Mesothelial cell of epicardium (in vitro differentiated cells): ENCODE results near the gene SYNPO2. TPM values are rescaled to one million over a fixed set of nuclear protein-coding genes. Genes with fewer than 3 reads are reported as not detected.

ENCODE experiments used
- DNase-seq, 2 experiments: peaks; one replicate each; pipeline ENCODE4 v3.0.0; 2021; ENCODE audit warnings: low spot score in 2 of 2; ENCODE audit not compliant: unreplicated experiment in 2 of 2
- H3K27ac Mint-ChIP-seq: 2 replicates; pipeline ENCODE4 v1.8.0; 2021; ENCODE audit warnings: mixed read lengths
- H3K27me3 Mint-ChIP-seq: 2 replicates; pipeline ENCODE4 v1.8.0; 2021; ENCODE audit warnings: low read depth, mixed read lengths
- H3K36me3 Mint-ChIP-seq: 2 replicates; pipeline ENCODE4 v1.8.0; 2021; ENCODE audit warnings: mixed read lengths
- H3K4me1 Mint-ChIP-seq: 2 replicates; pipeline ENCODE4 v1.8.0; 2021; ENCODE audit warnings: mixed read lengths
- H3K4me3 Mint-ChIP-seq: 2 replicates; pipeline ENCODE4 v1.8.0; 2021; ENCODE audit warnings: mild to moderate bottlenecking, moderate library complexity, mixed read lengths
- H3K9me3 Mint-ChIP-seq: 2 replicates; pipeline ENCODE4 v1.8.0; 2021; ENCODE audit warnings: mixed read lengths
- CTCF ChIP-seq: fragments of 200-600 bp; sonication (generic); IDR thresholded peaks from one replicate; pipeline ENCODE4 v1.5.0; 2021; ENCODE audit warnings: antibody characterized with exemption; ENCODE audit not compliant: unreplicated experiment
- total RNA-seq: library from RNA; stranded (reverse); gene quantifications from 3 replicates; pipeline ENCODE4 v1.2.1, GENCODE V29; 2021

The SYNPO2 gene
- total RNA-seq, 1 donor from 2014 or later: 23.4 TPM

GRCh38 chr4:118981171-118981838, 92.7 kb downstream of the SYNPO2 start:
- Mint-ChIP-seq H3K27ac (no peak overlapping the region), H3K36me3 (no peaks in the 10 kb centered on the region), H3K4me3 (no peak overlapping the region), H3K27me3 (no peaks in the 10 kb centered on the region), H3K4me1 (peaks cover 6% of the 10 kb centered on the region), H3K9me3 (no peaks in the 10 kb centered on the region)
- no peak for TF ChIP-seq CTCF
- DNase-seq: no peak

- Mint-ChIP-seq H3K27me3 (no peaks in the 10 kb centered on the region), H3K9me3 (no peaks in the 10 kb centered on the region), H3K4me3 (no peak overlapping the region), H3K36me3 (no peaks in the 10 kb centered on the region), H3K4me1 (peaks cover 6% of the 10 kb centered on the region), H3K27ac (no peak overlapping the region)
- peak; percentile 37 to 71 for DNase-seq
- peak; percentile 65 for TF ChIP-seq CTCF
Observed at GRCh38 chr4:118981839-118982381, 93.3 kb downstream of the SYNPO2 start.

GRCh38 chr4:118983293-118983692, 94.6 kb downstream of the SYNPO2 start:
- H3K27me3 Mint-ChIP-seq: no peaks in the 10 kb centered on the region
- no peak overlapping the region for H3K27ac Mint-ChIP-seq
- H3K36me3 Mint-ChIP-seq: no peaks in the 10 kb centered on the region
- H3K4me1 Mint-ChIP-seq: peaks cover 6% of the 10 kb centered on the region
- no peaks in the 10 kb centered on the region for H3K9me3 Mint-ChIP-seq
- DNase-seq: no peak
- TF ChIP-seq CTCF: no peak
- H3K4me3 Mint-ChIP-seq: no peak overlapping the region

- no peak overlapping the region for H3K4me3 Mint-ChIP-seq
- TF ChIP-seq CTCF: no peak
- H3K27ac Mint-ChIP-seq: no peak overlapping the region
- H3K27me3 Mint-ChIP-seq: no peaks in the 10 kb centered on the region
- DNase-seq: no peak
- no peaks in the 10 kb centered on the region for H3K9me3 Mint-ChIP-seq
- H3K4me1 Mint-ChIP-seq: peaks cover 6% of the 10 kb centered on the region
- H3K36me3 Mint-ChIP-seq: no peaks in the 10 kb centered on the region
Observed at GRCh38 chr4:118983831-118984230, 95.2 kb downstream of the SYNPO2 start.

- Mint-ChIP-seq H3K4me3 (no peak overlapping the region), H3K27me3 (no peaks in the 10 kb centered on the region), H3K36me3 (no peaks in the 10 kb centered on the region), H3K9me3 (no peaks in the 10 kb centered on the region), H3K27ac (no peak overlapping the region), H3K4me1 (peaks cover 14% of the 10 kb centered on the region)
- no peak for TF ChIP-seq CTCF
- no peak for DNase-seq
Observed at GRCh38 chr4:118985170-118986000, 96.7 kb downstream of the SYNPO2 start.
